HG02973 (cell line): ENCODE results near the gene FIG4.
"Not testable (repeated sequence)": the region's sequence is repeated elsewhere in the genome, so short reads cannot be mapped to it uniquely, and the experiment has no call there.

Source experiments
- ATAC-seq: cut with Tn5 transposase; IDR thresholded peaks from one replicate; pipeline ENCODE4 v1.9.1; 2021; ENCODE audit warnings: moderate library complexity; ENCODE audit not compliant: unreplicated experiment

Gene FIG4

GRCh38 chr6:109793792-109794191 is 102.7 kb downstream of the FIG4 start:
- ATAC-seq = no peak

- no peak for ATAC-seq
Observed at GRCh38 chr6:109794201-109794923, 103.3 kb downstream of the FIG4 start.

- ATAC-seq = no peak
Observed at GRCh38 chr6:109795994-109796555, 105.0 kb downstream of the FIG4 start.

- ATAC-seq = no peak
Observed at GRCh38 chr6:109799129-109799528, 108.0 kb downstream of the FIG4 start.

GRCh38 chr6:109799664-109800063 is 108.6 kb downstream of the FIG4 start:
- ATAC-seq = no peak

- no peak for ATAC-seq
Observed at GRCh38 chr6:109800771-109801170, 109.7 kb downstream of the FIG4 start.

GRCh38 chr6:109801794-109802193 is 110.7 kb downstream of the FIG4 start:
- ATAC-seq = no peak

- ATAC-seq = no peak
Observed at GRCh38 chr6:109804020-109804419, 112.9 kb downstream of the FIG4 start.

GRCh38 chr6:109807881-109808280 is 116.8 kb downstream of the FIG4 start:
- ATAC-seq = no peak

- no peak for ATAC-seq
Observed at GRCh38 chr6:109808837-109809236, 117.7 kb downstream of the FIG4 start.

- no peak for ATAC-seq
Observed at GRCh38 chr6:109815054-109815453, 124.0 kb downstream of the FIG4 start.

- no peak for ATAC-seq
Observed at GRCh38 chr6:109816452-109817374, 125.6 kb downstream of the FIG4 start.

GRCh38 chr6:109820706-109821350 is 129.7 kb downstream of the FIG4 start:
- ATAC-seq = no peak

GRCh38 chr6:109821428-109821827 is 130.3 kb downstream of the FIG4 start:
- ATAC-seq = no peak

- ATAC-seq = no peak
Observed at GRCh38 chr6:109824105-109824504, 133.0 kb downstream of the FIG4 start.

- no peak for ATAC-seq
Observed at GRCh38 chr6:109826551-109826950, 135.5 kb downstream of the FIG4 start.

GRCh38 chr6:109831352-109831751 is 140.3 kb downstream of the FIG4 start:
- not testable (repeated sequence) for ATAC-seq

- no peak for ATAC-seq
Observed at GRCh38 chr6:109834131-109834530, 143.0 kb downstream of the FIG4 start.

GRCh38 chr6:109834595-109835437 is 143.7 kb downstream of the FIG4 start:
- ATAC-seq = no peak

- no peak for ATAC-seq
Observed at GRCh38 chr6:109840034-109840433, 148.9 kb downstream of the FIG4 start.
